ENCODE data around the gene MATN1. TPM values are rescaled to one million over a fixed set of nuclear protein-coding genes. Genes with fewer than 3 reads are reported as not detected.

MATN1 gene
- total RNA-seq, 1 donor from 2014 or later: 0.72 TPM

DNA sequence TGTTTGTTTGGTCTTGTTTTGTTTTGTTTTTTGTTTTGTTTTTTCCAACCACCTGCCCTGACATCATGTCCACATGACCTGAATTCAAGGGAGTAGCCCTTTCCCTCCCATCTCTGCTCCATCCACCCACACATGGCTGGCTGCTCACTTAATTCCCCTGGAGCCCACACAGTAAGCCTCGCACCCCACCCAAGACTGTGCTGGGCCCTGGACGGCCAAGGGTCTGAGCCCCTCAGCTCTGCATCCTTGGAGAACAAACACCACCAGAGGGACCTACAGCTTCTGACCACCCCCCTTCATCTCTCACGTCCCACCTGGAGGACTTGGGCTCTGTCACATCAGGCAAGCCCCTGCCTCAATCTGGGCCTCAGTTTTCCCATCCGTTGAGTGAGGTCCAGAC, 39.1 kb downstream of the MATN1 start:
- DNase-seq (ENCODE audit: low spot score): no peak

DNA sequence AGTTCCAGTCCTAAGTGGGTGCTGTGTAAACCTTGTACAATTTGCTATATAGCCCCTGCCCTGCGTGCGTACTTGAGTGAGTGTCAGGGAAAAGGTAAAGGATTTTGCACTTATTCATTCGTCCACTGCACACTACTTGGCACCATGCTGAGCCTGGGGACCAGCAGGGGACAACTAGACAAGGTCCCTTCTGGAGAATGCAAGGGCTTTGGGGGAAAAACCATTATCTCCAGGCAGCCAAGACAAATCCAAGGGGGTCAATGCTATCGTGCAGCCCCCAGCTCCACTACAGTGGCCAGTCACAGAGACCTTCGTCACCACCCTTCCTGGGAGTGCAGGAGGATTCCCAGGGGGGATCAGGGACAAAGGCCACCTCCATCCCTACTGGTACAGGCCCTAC, 39.7 kb downstream of the MATN1 start:
- no peak for DNase-seq (ENCODE audit: low spot score)

- DNase-seq (ENCODE audit: low spot score): no peak
These were observed 40.7 kb downstream of the MATN1 start for GRCh38 chr1:30682396-30683275.

GRCh38 chr1:30681782-30682181, 41.6 kb downstream of the MATN1 start:
- DNase-seq (ENCODE audit: low spot score): no peak

DNA sequence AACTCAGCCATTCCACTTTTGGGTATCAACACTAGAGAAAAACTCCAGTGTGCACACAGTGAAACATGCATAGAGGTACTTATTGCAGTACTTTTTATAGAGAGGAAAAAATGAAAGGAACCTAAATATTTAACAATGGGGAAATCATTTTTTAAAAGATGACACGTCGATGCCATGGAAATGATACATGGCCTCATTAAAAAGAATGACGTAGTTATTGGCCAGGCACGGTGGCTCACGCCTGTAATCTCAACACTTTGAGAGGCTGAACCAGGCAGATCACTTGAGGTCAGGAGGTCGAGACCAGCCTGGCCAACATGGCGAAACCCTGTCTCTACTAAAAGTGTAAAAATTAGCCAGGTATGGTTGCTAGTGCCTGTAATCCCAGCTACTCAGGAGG, 42.5 kb downstream of the MATN1 start:
- no peak for DNase-seq (ENCODE audit: low spot score)

DNA sequence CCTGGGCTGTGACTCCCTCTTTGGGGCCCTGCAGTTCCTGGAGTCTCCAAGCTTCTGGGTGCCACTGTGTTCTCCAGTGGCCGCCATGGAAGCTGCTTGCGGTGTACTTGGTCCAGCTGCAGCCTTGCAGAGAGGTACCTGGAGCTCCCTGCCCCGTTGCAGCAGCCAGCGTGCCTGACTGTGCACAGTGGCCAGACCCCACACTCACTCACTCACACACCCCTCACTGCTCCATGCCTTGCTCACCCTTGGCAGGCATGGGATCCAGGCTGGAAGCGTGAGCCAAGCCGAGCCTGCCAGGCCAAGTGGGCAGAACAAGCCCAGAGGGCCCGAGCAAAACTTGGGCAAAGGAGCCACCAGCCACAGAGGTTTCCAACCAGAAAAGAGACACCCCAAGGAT, 43.0 kb downstream of the MATN1 start:
- DNase-seq (ENCODE audit: low spot score): no peak

GRCh38 chr1:30679976-30680305, 43.4 kb downstream of the MATN1 start:
- no peak for DNase-seq (ENCODE audit: low spot score)

- no peak for DNase-seq (ENCODE audit: low spot score)
These were observed 44.0 kb downstream of the MATN1 start for GRCh38 chr1:30679201-30679975.

DNA sequence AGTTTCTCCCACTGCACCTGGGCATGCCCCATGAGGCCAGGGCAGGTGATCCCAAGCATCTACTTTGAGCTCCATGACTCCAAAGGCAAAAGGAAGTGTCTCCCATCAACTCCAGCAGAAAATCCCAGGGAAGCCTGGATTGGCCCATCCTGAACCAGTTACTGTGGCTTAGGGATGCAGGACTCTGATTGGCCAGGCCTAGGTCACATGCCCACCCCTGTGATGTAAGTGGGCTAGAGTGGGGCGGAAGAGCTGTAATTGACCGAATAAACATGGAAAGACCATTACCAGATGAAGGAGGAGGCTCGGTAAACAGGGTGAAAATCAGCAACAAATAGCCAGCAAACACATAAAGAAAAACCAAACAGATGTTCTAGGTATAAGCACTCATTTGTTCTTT, 45.2 kb downstream of the MATN1 start:
- DNase-seq (ENCODE audit: low spot score): no peak

- no peak for DNase-seq (ENCODE audit: low spot score)
These were observed 45.9 kb downstream of the MATN1 start for GRCh38 chr1:30677471-30677870.

- DNase-seq (ENCODE audit: low spot score): no peak
These were observed 47.6 kb downstream of the MATN1 start for GRCh38 chr1:30675761-30676160.

- no peak for DNase-seq (ENCODE audit: low spot score)
These were observed 48.1 kb downstream of the MATN1 start for GRCh38 chr1:30675289-30675688.

DNA sequence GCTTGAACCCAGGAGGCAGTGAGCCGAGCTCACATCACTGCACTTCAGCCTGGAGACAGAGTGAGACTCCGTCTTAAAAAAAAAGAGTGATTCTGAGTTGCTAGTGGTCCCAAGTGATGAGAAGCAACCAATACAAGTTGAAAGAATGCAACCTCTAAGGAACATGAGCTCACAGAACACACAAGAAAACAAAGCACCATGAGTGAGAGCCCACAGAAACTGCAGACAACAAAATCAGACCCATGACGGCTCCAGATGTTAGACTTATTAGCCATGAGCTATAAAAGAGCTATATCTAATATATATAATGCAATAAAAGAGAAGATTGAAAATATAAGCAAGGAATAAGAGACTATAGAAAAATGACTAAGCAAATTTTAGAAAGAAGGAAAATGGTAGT, 50.0 kb downstream of the MATN1 start:
- DNase-seq (ENCODE audit: low spot score): no peak

DNA sequence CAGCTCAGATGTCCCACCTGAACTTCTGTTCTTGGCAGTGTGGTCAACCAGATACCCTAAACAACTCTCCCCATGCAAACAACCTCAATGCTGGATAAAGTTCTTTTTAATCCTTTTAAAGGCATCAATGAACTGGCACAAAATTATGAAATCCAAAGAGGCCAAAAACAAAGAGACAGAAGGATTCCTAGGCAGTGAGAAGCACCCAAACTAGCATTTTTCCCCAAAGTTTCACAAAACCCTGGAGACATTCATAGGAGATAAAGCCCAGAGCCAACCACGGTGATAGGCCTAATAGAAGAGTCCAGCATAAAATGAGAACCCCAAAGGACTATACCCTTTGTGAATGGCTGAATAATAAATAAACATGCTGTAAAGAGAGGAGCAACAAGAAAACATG, 50.7 kb downstream of the MATN1 start:
- DNase-seq (ENCODE audit: low spot score): no peak

GRCh38 chr1:30670240-30671060, 52.9 kb downstream of the MATN1 start:
- peak; percentile 13 for DNase-seq (ENCODE audit: low spot score)

- no peak for DNase-seq (ENCODE audit: low spot score)
These were observed 54.6 kb downstream of the MATN1 start for GRCh38 chr1:30668546-30669327.

DNA sequence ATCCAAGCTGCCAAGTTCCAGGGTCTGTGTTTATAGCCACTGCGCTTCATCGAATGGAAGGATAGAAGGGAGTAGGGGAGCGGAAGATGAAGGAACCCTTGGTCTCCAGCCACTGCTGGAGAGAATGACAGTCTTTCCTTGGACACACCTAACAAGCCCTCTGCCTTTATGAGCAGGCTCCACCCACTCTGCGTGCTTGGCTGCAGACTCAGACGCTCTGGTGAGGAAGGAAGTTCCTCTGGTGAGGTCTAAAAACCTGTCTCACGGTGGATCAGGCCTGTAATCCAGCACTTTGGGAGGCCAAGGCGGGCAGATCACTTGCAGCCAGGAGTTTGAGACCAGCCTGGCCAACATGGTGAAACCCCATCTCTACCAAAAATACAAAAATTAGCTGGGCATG, 55.4 kb downstream of the MATN1 start:
- peak; percentile 21 for DNase-seq (ENCODE audit: low spot score)

DNA sequence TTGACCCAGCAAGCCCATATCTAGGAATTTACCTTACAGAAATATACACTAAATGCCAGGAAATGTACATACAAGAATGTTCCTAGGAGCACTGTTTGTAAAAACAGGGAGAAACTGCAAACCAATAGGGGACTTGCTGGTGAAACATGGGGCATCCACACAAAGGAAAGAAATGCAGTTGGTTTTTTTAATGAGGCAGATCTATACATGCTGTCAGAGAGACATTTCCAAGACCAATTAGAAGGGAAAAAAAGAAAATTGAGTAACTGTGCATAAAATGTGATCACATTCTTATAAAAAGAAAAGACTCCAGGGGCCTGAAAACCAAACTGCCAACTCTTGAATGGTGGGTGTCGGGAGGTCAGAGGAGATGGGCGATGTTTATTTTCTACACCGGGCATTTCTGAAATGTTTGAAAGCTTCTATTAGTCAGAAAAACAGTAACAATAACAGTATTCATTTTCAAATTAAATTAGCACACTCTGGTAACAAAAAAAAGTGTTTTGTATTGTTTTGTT, 56.6 kb downstream of the MATN1 start:
- DNase-seq (ENCODE audit: low spot score): no peak

DNA sequence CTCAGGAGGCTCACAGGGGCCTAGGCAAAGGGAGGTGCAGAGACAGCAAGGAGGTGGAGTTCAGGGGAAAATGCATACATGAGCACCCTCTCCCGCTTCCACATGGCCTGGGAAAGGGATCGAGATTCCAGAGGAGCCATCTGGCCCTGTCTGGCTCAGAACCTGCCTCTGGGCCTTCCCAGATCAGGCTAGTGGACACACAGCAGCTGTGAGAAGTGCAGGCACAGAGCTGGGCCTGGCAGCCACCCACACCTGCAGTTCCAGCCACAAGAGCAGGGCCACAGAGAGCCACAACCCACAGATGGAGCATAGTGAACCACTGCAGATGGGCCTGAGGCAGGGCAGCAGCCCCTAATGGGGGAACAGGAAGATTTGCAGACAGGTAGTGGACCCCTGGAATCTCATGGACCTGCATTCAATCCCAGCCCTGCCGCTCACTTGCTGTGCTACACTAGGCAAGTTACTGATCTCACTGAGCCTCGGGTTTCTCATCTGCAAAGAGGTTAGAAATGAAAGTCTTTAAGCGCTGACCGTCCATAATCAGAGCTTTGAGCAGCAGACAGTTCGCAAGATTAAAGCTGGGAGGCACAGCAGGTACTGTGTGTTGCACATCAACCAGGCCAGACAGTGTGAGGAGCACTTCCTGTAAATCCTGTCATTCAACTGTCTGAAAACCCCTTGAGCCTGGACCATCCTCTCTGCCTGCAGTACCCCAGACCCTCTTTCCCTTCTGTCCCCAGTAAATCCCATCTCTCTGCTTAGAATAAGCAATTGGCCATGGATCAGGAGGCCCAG, 58.0 kb downstream of the MATN1 start:
- DNase-seq (ENCODE audit: low spot score): no peak

GRCh38 chr1:30664103-30664755, 59.2 kb downstream of the MATN1 start:
- no peak for DNase-seq (ENCODE audit: low spot score)

Measured in umbilical cord (tissue), 2 donors.